C4-2B (cell line): Measurements from ENCODE around the gene PTGIR.

Experiments
- CTCF ChIP-seq: fragments of 450-650 bp; conservative IDR thresholded peaks from 2 replicates; pipeline ENCODE4 v1.5.1; 2017; ENCODE audit warnings: mild to moderate bottlenecking
- ZFX ChIP-seq: fragments of 450-650 bp; IDR thresholded peaks from 2 replicates; pipeline ENCODE4 v1.6.1; 2017

- TF ChIP-seq CTCF, result no peak
- TF ChIP-seq ZFX, result no peak
These were observed 38.6 kb downstream of the PTGIR start for GRCh38 chr19:46586294-46586693.
